Keratinocyte (primary cell): Measurements from ENCODE around the gene SPG7.

ENCODE experiments used
- CTCF ChIP-seq, 3 experiments: IDR thresholded peaks in 1 of 3; conservative IDR thresholded peaks in 1 of 3; optimal IDR thresholded peaks in 1 of 3; 2 replicates in 2 of 3; 3 replicates in 1 of 3; pipeline versions ENCODE3 to v1.5.1; 2011; ENCODE audit warnings: low read length in 3 of 3, mild to moderate bottlenecking in 3 of 3, moderate library complexity in 2 of 3, control low read depth in 1 of 3, inconsistent platforms in 1 of 3; ENCODE audit not compliant: insufficient read depth in 2 of 3; ENCODE audit errors: extremely low read depth in 1 of 3
- EZH2 ChIP-seq: IDR thresholded peaks from one replicate; pipeline ENCODE4 v1.6.1; 2012; ENCODE audit warnings: inconsistent platforms, mild to moderate bottlenecking, low read length, moderate library complexity

- no peak for TF ChIP-seq CTCF (optimal IDR thresholded peaks at IDR 0.05 in 1 of 3, IDR thresholded peaks at IDR 0.05 in 1 of 3, conservative IDR thresholded peaks at IDR 0.05 in 1 of 3; ENCODE audit: extremely low read depth in 1 of 3, insufficient read depth in 2 of 3, low read length in 3 of 3)
- TF ChIP-seq EZH2, result no peak
Observed at GRCh38 chr16:89579351-89579750, 71.1 kb downstream of the SPG7 start.
